ENCODE results near the gene RYR3. TPM values are rescaled to one million over a fixed set of nuclear protein-coding genes. Genes with fewer than 3 reads are reported as not detected.
"Not testable (repeated sequence)": the region's sequence is repeated elsewhere in the genome, so short reads cannot be mapped to it uniquely, and the experiment has no call there.

The RYR3 gene
- total RNA-seq, 2 experiments from 2014 or later = not detected

GRCh38 chr15:33565094-33565493 is 254.3 kb downstream of the RYR3 start:
- peaks cover 3% of the 10 kb centered on the region for H3K27me3 Mint-ChIP-seq
- no peak overlapping the region for H3K27ac Mint-ChIP-seq
- H3K9me3 Mint-ChIP-seq (ENCODE audit: low read depth) = no peaks in the 10 kb centered on the region
- intact Hi-C loops (cut with DNase I, micrococcal nuclease) = loop anchor here in 1 of 2 experiments (2.0 kb wide), 1 partner anchor 20 kb away; no protein-coding TSS in a partner anchor
- DNase-seq (no peak), ATAC-seq (no peak)
- CTCF ChIA-PET = no interaction called here
- no peaks in the 10 kb centered on the region for H3K4me1 Mint-ChIP-seq
- H3K4me3 Mint-ChIP-seq = no peak overlapping the region
- no peaks in the 10 kb centered on the region for H3K36me3 Mint-ChIP-seq (ENCODE audit: low read depth)
- POLR2A ChIA-PET = no interaction called here

DNA sequence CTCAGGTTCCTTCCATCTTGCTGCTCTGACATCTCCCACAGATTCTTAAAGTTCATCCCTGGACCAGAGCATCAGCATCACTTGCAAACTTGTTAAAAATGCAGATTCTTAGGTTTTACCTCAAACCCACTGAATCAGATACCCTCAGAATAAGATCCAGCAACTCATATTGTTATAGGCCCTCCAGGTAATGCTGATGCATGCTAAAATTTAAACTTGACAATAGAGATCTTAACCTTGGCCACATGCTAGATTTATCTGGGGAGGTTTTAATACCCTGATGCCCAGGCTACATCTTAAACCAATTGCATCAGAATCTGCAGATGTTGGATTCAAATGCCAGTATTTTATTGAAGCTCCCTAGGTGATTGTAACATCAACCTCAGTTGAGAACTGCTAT is 256.9 kb downstream of the RYR3 start:
- Mint-ChIP-seq H3K27me3 (peaks cover 3% of the 10 kb centered on the region), H3K4me3 (no peak overlapping the region), H3K36me3 (ENCODE audit: low read depth) (no peaks in the 10 kb centered on the region), H3K4me1 (no peaks in the 10 kb centered on the region), H3K27ac (no peak overlapping the region), H3K9me3 (ENCODE audit: low read depth) (no peaks in the 10 kb centered on the region)
- DNase-seq = no peak
- ChIA-PET CTCF (no interaction called here), POLR2A (no interaction called here)
- intact Hi-C loops (cut with DNase I, micrococcal nuclease) = no loop called here
- ATAC-seq = no peak

DNA sequence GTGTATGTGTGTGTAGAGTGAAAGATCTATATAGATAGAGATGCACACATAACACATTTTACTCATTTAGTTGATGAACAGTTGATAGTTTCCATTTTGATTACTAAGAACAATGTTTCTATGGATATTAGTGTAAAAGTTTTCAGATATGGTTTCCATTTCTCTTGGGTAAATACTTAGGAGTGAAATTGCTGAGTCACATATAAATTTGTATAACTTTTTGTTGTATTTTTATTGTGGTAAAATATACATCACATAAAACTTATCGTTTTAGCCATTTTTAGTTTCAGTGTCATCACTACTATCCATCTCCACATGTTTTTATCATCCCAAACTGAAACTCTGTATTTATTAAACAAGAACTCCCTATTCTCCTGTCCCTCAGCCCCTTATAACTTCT is 258.3 kb downstream of the RYR3 start:
- no peak for DNase-seq
- H3K27me3 Mint-ChIP-seq = peaks cover 7% of the 10 kb centered on the region
- intact Hi-C loops (cut with DNase I, micrococcal nuclease) = no loop called here
- no peaks in the 10 kb centered on the region for H3K4me1 Mint-ChIP-seq
- ChIA-PET CTCF (no interaction called here), POLR2A (no interaction called here)
- H3K36me3 Mint-ChIP-seq (ENCODE audit: low read depth) = no peaks in the 10 kb centered on the region
- no peak for ATAC-seq
- H3K9me3 Mint-ChIP-seq (ENCODE audit: low read depth) = no peaks in the 10 kb centered on the region
- no peak overlapping the region for H3K27ac Mint-ChIP-seq
- H3K4me3 Mint-ChIP-seq = no peak overlapping the region

GRCh38 chr15:33577911-33578310 is 267.1 kb downstream of the RYR3 start:
- ATAC-seq; H3K36me3 Mint-ChIP-seq (ENCODE audit: low read depth); H3K9me3 Mint-ChIP-seq (ENCODE audit: low read depth); H3K4me1 Mint-ChIP-seq; intact Hi-C loops (cut with DNase I, micrococcal nuclease); H3K27ac Mint-ChIP-seq; DNase-seq; H3K4me3 Mint-ChIP-seq; POLR2A ChIA-PET; CTCF ChIA-PET: not testable (repeated sequence)
- peaks cover 19% of the 10 kb centered on the region for H3K27me3 Mint-ChIP-seq

DNA sequence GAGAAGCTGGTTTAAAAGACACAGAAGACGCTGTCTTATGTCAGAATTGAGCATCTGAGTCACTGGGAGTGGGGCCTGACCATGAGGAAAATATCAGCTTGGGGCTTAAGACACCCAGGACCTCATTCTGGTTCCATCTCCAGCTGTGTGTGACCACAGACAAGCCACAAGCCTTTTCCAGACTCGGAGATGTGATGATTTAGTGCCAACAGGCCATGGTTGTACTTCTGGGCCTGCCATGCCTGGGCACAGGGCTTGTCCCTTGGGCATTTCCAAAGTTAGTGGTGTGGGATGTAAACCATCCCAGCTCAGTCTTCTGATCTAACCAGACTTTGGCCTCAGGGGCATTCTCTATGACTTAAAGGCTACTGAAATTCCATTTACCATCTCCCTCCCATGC is 269.8 kb downstream of the RYR3 start:
- CTCF ChIA-PET = interaction anchor here (0.6 to 1.5 kb wide), 3 partner anchors 17 to 930 kb away, joined by 3 to 4 read pairs (median 4); no protein-coding TSS in a partner anchor

GRCh38 chr15:33581032-33581431 is 270.3 kb downstream of the RYR3 start:
- H3K36me3 Mint-ChIP-seq (ENCODE audit: low read depth) = no peaks in the 10 kb centered on the region
- H3K4me3 Mint-ChIP-seq = no peak overlapping the region
- H3K9me3 Mint-ChIP-seq (ENCODE audit: low read depth) = no peaks in the 10 kb centered on the region
- ATAC-seq = no peak
- peaks cover 7% of the 10 kb centered on the region for H3K27me3 Mint-ChIP-seq
- ChIA-PET POLR2A (no interaction called here), CTCF (interaction anchor here (1.5 kb wide), 1 partner anchor 17 kb away, joined by 4 read pairs; no protein-coding TSS in a partner anchor)
- DNase-seq = no peak
- H3K27ac Mint-ChIP-seq = no peak overlapping the region
- intact Hi-C loops (cut with DNase I, micrococcal nuclease) = no loop called here
- H3K4me1 Mint-ChIP-seq = no peaks in the 10 kb centered on the region

More for the DNA sequence above, 269.8 kb downstream of the RYR3 start:
- DNase-seq (no peak), ATAC-seq (no peak)
- Mint-ChIP-seq H3K36me3 (ENCODE audit: low read depth) (no peaks in the 10 kb centered on the region), H3K4me3 (no peak overlapping the region), H3K4me1 (no peaks in the 10 kb centered on the region), H3K27ac (no peak overlapping the region), H3K9me3 (ENCODE audit: low read depth) (peaks cover under 1% of the 10 kb centered on the region), H3K27me3 (peaks cover 7% of the 10 kb centered on the region)
- intact Hi-C loops (cut with DNase I, micrococcal nuclease) = no loop called here
- POLR2A ChIA-PET = no interaction called here

GRCh38 chr15:33584797-33585196 is 274.0 kb downstream of the RYR3 start:
- CTCF ChIA-PET = no interaction called here
- H3K9me3 Mint-ChIP-seq (ENCODE audit: low read depth) = no peaks in the 10 kb centered on the region
- ATAC-seq (no peak), DNase-seq (no peak)
- POLR2A ChIA-PET = no interaction called here
- H3K27me3 Mint-ChIP-seq = peaks cover 5% of the 10 kb centered on the region
- H3K4me1 Mint-ChIP-seq = no peaks in the 10 kb centered on the region
- no peak overlapping the region for H3K4me3 Mint-ChIP-seq
- no peaks in the 10 kb centered on the region for H3K36me3 Mint-ChIP-seq (ENCODE audit: low read depth)
- intact Hi-C loops (cut with DNase I, micrococcal nuclease) = no loop called here
- H3K27ac Mint-ChIP-seq = no peak overlapping the region

DNA sequence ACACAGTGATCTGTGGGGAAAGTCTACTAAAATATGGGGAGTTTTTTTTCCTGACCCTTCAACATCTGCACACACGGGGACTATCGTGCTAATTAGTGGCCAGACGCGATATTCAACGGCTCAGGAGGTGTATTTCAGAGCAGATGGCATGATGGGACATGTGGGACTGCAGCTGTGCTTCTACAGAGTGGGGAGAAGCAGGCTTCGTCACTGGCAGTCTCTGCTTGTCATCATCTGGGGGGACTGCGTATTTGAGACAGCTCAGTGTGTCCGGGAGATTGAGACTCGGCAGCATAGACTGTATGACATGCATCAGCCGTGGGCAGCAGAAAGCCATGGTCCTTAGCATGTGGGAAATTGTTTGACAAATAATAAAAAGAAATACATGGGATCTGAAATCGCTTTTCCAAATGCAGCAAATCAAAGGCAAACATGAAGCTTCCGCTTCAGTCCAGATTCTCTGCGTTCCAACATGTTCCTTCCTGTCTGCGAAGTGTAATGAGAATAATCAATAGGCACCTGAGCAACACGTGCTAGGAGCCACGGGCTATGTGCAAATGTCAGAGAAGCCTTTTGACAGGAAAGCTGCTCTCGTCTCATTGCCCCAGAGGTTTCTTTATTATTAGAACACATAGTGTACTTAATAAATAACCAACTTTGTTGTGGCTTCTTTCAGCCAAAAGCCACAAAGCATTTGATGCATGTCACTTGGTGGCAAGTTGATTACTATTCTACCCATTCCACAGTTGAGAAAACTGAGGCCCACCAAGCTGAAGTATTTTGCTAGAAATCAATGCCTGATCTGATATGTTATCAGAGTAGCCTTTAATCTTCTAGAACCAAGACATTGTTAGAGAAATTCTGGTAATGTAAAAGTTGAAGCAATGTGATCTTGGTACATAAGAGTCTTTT is 276.3 kb downstream of the RYR3 start:
- no peak overlapping the region for H3K27ac Mint-ChIP-seq
- intact Hi-C loops (cut with DNase I, micrococcal nuclease) = no loop called here
- ATAC-seq = no peak
- H3K36me3 Mint-ChIP-seq (ENCODE audit: low read depth) = no peaks in the 10 kb centered on the region
- ChIA-PET POLR2A (no interaction called here), CTCF (interaction anchor here (0.7 kb wide), 2 partner anchors 192 to 224 kb away, joined by 3 to 4 read pairs; no protein-coding TSS in a partner anchor)
- no peaks in the 10 kb centered on the region for H3K4me1 Mint-ChIP-seq
- H3K27me3 Mint-ChIP-seq = peaks cover 5% of the 10 kb centered on the region
- no peak for DNase-seq
- no peaks in the 10 kb centered on the region for H3K9me3 Mint-ChIP-seq (ENCODE audit: low read depth)
- no peak overlapping the region for H3K4me3 Mint-ChIP-seq

GRCh38 chr15:33587773-33588172 is 277.0 kb downstream of the RYR3 start:
- no peaks in the 10 kb centered on the region for H3K4me1 Mint-ChIP-seq
- H3K27me3 Mint-ChIP-seq = peaks cover 6% of the 10 kb centered on the region
- H3K36me3 Mint-ChIP-seq (ENCODE audit: low read depth) = no peaks in the 10 kb centered on the region
- H3K9me3 Mint-ChIP-seq (ENCODE audit: low read depth) = no peaks in the 10 kb centered on the region
- no peak overlapping the region for H3K27ac Mint-ChIP-seq
- intact Hi-C loops (cut with DNase I, micrococcal nuclease) = no loop called here
- no peak overlapping the region for H3K4me3 Mint-ChIP-seq
- DNase-seq = no peak
- POLR2A ChIA-PET = no interaction called here
- ATAC-seq = no peak
- CTCF ChIA-PET = interaction anchor here (0.7 kb wide), 1 partner anchor 223 kb away, joined by 3 read pairs; no protein-coding TSS in a partner anchor

DNA sequence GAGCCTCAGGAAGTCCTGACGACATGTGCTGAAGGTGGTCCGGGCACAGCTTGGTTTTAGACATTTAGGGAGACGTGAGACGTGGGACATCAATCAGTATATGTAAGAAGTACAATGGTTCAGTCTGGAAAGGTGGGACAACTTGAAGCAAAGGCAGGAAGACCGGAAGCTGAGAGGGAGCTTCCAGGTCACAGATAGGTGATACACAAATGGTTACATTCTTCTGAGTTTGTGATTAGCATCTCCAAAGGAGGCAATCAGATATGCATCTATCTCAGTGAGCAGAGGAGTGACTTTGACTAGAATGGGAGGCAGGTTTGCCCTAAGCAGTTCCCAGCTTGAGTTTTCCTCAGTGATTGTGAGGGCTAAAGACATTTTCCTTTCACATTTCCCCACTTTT is 282.1 kb downstream of the RYR3 start:
- ChIA-PET POLR2A (no interaction called here), CTCF (no interaction called here)
- no peak for DNase-seq

GRCh38 chr15:33598382-33598781 is 287.6 kb downstream of the RYR3 start:
- not testable (repeated sequence) for ATAC-seq; H3K4me3 Mint-ChIP-seq; H3K9me3 Mint-ChIP-seq (ENCODE audit: low read depth)

More for the DNA sequence above, 282.1 kb downstream of the RYR3 start:
- Mint-ChIP-seq H3K27ac (no peak overlapping the region), H3K4me3 (no peak overlapping the region), H3K36me3 (ENCODE audit: low read depth) (no peaks in the 10 kb centered on the region), H3K9me3 (ENCODE audit: low read depth) (peaks cover 2% of the 10 kb centered on the region), H3K4me1 (no peaks in the 10 kb centered on the region), H3K27me3 (peaks cover 4% of the 10 kb centered on the region)
- intact Hi-C loops (cut with DNase I, micrococcal nuclease) = no loop called here
- no peak for ATAC-seq

DNA sequence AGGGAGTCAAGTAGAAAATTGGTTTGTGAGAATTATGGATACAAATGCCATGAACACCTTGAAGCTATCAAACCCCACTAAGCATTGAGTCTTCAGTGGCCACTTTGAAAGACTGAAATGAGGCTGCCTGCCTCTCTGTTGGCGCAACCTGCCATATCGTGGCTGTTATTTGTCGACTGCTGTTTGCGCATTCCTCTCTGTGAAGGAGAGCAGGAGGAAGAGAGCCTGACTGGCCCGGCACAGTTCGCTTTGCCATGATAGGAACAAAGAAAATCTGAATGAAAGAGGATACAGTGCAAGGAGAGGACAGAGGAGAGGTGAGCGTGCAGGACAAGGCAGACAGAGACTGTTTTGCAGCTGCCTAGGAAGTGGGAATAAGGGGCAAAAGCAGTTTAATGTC is 289.4 kb downstream of the RYR3 start:
- intact Hi-C loops (cut with DNase I, micrococcal nuclease) = no loop called here

More at GRCh38 chr15:33598382-33598781, 287.6 kb downstream of the RYR3 start:
- H3K36me3 Mint-ChIP-seq (ENCODE audit: low read depth); intact Hi-C loops (cut with DNase I, micrococcal nuclease); H3K27me3 Mint-ChIP-seq; H3K27ac Mint-ChIP-seq; DNase-seq; POLR2A ChIA-PET; H3K4me1 Mint-ChIP-seq: not testable (repeated sequence)
- CTCF ChIA-PET = interaction anchor here (0.8 to 1.6 kb wide), 2 partner anchors 18 to 26 kb away, joined by 3 to 4 read pairs; no protein-coding TSS in a partner anchor

More for the DNA sequence above, 289.4 kb downstream of the RYR3 start:
- no peak overlapping the region for H3K27ac Mint-ChIP-seq
- peaks cover 6% of the 10 kb centered on the region for H3K27me3 Mint-ChIP-seq
- H3K4me3 Mint-ChIP-seq = no peak overlapping the region
- DNase-seq (no peak), ATAC-seq (no peak)
- ChIA-PET CTCF (no interaction called here), POLR2A (no interaction called here)
- H3K4me1 Mint-ChIP-seq = no peaks in the 10 kb centered on the region
- no peaks in the 10 kb centered on the region for H3K36me3 Mint-ChIP-seq (ENCODE audit: low read depth)
- H3K9me3 Mint-ChIP-seq (ENCODE audit: low read depth) = peaks cover 2% of the 10 kb centered on the region

Measured in activated CD4-positive, alpha-beta T cell treated with anti-CD3 and anti-CD28 coated beads for 36 hours (primary cell).